H1 (cell line): ENCODE data around the gene PTPRH.

ENCODE experiments used
- TEAD4 ChIP-seq: IDR thresholded peaks from 2 replicates; pipeline ENCODE4 v1.6.1; 2012; ENCODE audit warnings: low read depth, low read length, inconsistent platforms, mixed read lengths
- YY1 ChIP-seq: IDR thresholded peaks from 2 replicates; pipeline ENCODE4 v1.6.1; 2011; ENCODE audit warnings: low read depth, mild to moderate bottlenecking, low read length
- TF ChIP-seq, protein P1 (sequence below), 3 experiments: IDR thresholded peaks; 1 replicate in 2 of 3; 2 replicates in 1 of 3; pipeline versions ENCODE4 v1.5.1 to v1.6.1; 2011; ENCODE audit warnings: low read length in 3 of 3, mild to moderate bottlenecking in 3 of 3, inconsistent platforms in 2 of 3, low read depth in 1 of 3, moderate library complexity in 1 of 3; ENCODE audit not compliant: insufficient read depth in 1 of 3; ENCODE audit errors: control extremely low read depth in 1 of 3
- TF ChIP-seq, protein P2 (sequence below): IDR thresholded peaks from 2 replicates; pipeline ENCODE4 v1.6.1; 2011; ENCODE audit warnings: low read depth, mild to moderate bottlenecking, low read length; ENCODE audit not compliant: insufficient read depth
- TF ChIP-seq, protein P3 (sequence below): IDR thresholded peaks from 2 replicates; pipeline ENCODE4 v1.6.1; 2011; ENCODE audit warnings: low read length, improper control_type of control experiment

DNA sequence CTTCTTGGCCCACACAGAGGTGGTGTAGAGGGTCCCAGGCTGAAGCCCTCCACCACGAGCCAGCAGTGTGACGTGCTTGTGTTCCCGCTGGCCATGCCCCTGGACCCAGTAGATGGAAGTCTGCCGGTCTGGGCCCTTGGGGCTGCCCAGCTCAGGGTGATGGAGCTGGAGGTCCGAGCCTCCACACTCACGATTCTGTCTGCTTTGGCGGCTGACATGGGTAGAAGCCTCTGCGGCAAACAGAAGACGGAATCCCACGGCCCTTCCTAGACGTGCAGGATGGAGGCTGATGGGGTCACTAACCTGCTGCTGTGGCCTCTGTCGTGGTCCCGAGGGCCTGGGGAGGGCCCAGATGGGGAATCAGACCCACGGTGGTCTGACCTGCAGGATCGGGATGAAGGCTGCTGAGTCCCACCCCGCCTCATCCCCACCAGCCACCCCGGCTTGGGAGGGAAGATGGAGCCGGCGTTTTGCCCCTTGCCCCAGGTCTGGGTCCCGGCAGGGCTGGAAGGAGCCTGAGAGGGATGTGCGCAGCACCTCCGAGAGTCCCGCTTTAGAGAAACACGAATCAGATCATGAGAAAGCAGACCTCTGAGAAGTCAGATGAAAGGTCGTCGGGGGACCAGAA is 14.9 kb upstream of the PTPRH start:
- no peak for TF ChIP-seq TEAD4
- TF ChIP-seq, protein P1, sequence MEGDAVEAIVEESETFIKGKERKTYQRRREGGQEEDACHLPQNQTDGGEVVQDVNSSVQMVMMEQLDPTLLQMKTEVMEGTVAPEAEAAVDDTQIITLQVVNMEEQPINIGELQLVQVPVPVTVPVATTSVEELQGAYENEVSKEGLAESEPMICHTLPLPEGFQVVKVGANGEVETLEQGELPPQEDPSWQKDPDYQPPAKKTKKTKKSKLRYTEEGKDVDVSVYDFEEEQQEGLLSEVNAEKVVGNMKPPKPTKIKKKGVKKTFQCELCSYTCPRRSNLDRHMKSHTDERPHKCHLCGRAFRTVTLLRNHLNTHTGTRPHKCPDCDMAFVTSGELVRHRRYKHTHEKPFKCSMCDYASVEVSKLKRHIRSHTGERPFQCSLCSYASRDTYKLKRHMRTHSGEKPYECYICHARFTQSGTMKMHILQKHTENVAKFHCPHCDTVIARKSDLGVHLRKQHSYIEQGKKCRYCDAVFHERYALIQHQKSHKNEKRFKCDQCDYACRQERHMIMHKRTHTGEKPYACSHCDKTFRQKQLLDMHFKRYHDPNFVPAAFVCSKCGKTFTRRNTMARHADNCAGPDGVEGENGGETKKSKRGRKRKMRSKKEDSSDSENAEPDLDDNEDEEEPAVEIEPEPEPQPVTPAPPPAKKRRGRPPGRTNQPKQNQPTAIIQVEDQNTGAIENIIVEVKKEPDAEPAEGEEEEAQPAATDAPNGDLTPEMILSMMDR (IDR thresholded peaks at IDR 0.05; ENCODE audit: control extremely low read depth in 1 of 3, insufficient read depth in 1 of 3, low read depth in 1 of 3, low read length in 3 of 3): no peak
- TF ChIP-seq, protein P2, sequence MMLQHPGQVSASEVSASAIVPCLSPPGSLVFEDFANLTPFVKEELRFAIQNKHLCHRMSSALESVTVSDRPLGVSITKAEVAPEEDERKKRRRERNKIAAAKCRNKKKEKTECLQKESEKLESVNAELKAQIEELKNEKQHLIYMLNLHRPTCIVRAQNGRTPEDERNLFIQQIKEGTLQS: no peak
- TF ChIP-seq, protein P3, sequence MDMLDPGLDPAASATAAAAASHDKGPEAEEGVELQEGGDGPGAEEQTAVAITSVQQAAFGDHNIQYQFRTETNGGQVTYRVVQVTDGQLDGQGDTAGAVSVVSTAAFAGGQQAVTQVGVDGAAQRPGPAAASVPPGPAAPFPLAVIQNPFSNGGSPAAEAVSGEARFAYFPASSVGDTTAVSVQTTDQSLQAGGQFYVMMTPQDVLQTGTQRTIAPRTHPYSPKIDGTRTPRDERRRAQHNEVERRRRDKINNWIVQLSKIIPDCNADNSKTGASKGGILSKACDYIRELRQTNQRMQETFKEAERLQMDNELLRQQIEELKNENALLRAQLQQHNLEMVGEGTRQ: no peak
- TF ChIP-seq YY1: no peak
